Endothelial cell of umbilical vein (primary cell): ENCODE results near the gene DAAM1. TPM values are rescaled to one million over a fixed set of nuclear protein-coding genes. Genes with fewer than 3 reads are reported as not detected.

Source experiments
- BruUV-seq: library from RNA; stranded (reverse); fragments of 400-500 nt; replicated peaks from 2 replicates; lab custom pipeline; 2021; lab: Mats Ljungman, UMichigan
- CTCF ChIA-PET: fragments of 300-600, 350-600 bp; sonication (Branson Sonifier 250); formaldehyde crosslinking; loops from one replicate; lab custom pipeline; 2021; ENCODE audit warnings: antibody characterized with exemption, inconsistent platforms; lab: Charles Lee
- POLR2A ChIA-PET: fragments of 300-600, 350-600 bp; sonication (Branson Sonifier 250); formaldehyde crosslinking; loops from one replicate; lab custom pipeline; 2021; ENCODE audit warnings: antibody characterized with exemption, inconsistent platforms; lab: Charles Lee
- DNase-seq: peaks from one replicate; pipeline ENCODE4 v3.0.0-alpha.2; 2011; ENCODE audit warnings: low read depth, low spot score
- FAIRE-seq: peaks from 2 replicates; lab custom pipeline; 2011; peaks lifted over from hg19 to GRCh38; lab: Jason Lieb, UNC
- H2AFZ ChIP-seq: 2 replicates; pipeline ENCODE4 v1.6.0; 2012; ENCODE audit warnings: low read depth, low read length, control low read depth, inconsistent platforms
- H3K27ac ChIP-seq: 2 replicates; pipeline ENCODE4 v1.5.1; 2011; ENCODE audit warnings: low read depth, mild to moderate bottlenecking, control low read depth, low read length, moderate library complexity; ENCODE audit not compliant: insufficient read depth
- H3K27me3 ChIP-seq, 2 experiments: 2 replicates each; pipeline versions ENCODE4 v1.6.0 to v1.6.1; 2011; ENCODE audit warnings: low read length in 2 of 2, mixed read lengths in 1 of 2; ENCODE audit not compliant: control insufficient read depth in 2 of 2, insufficient read depth in 2 of 2
- H3K36me3 ChIP-seq, 2 experiments: 2 replicates in 1 of 2; 3 replicates in 1 of 2; pipeline ENCODE4 v1.5.1; 2011; ENCODE audit warnings: low read length in 2 of 2, mild to moderate bottlenecking in 1 of 2, moderate library complexity in 1 of 2; ENCODE audit not compliant: control insufficient read depth in 2 of 2, insufficient read depth in 2 of 2; ENCODE audit errors: extremely low read depth in 1 of 2
- H3K4me1 ChIP-seq: 3 replicates; pipeline ENCODE4 v1.5.1; 2011; ENCODE audit warnings: mild to moderate bottlenecking, low read length; ENCODE audit not compliant: control insufficient read depth, insufficient read depth; ENCODE audit errors: extremely low read depth
- H3K4me2 ChIP-seq: 2 replicates; pipeline ENCODE4 v1.6.1; 2011; ENCODE audit warnings: low read length, control low read depth, mixed read lengths; ENCODE audit not compliant: insufficient read depth
- H3K4me3 ChIP-seq, 3 experiments: fragments of 200-600 bp in 1 of 3; sonication (generic), shearing (Covaris generic) in 1 of 3; replicated peaks in 1 of 3; 2 replicates each; pipeline ENCODE4 v1.5.1; 2011 to 2016; ENCODE audit warnings: control low read depth in 3 of 3, low read length in 3 of 3, mild to moderate bottlenecking in 2 of 3, inconsistent platforms in 1 of 3, low read depth in 1 of 3, moderate library complexity in 1 of 3; ENCODE audit not compliant: insufficient read depth in 1 of 3
- H3K79me2 ChIP-seq: 2 replicates; pipeline ENCODE4 v1.6.0; 2012; ENCODE audit warnings: low read length, inconsistent platforms; ENCODE audit not compliant: control insufficient read depth, insufficient read depth
- H3K9ac ChIP-seq: replicated peaks from 2 replicates; pipeline ENCODE3; 2011; ENCODE audit warnings: low read length, control low read depth; ENCODE audit not compliant: insufficient read depth; ENCODE audit errors: extremely low read depth
- H3K9me1 ChIP-seq: replicated peaks from 3 replicates; pipeline ENCODE4 v1.6.0; 2011; ENCODE audit warnings: mild to moderate bottlenecking, low read length; ENCODE audit not compliant: control insufficient read depth, insufficient read depth; ENCODE audit errors: extremely low read depth
- H3K9me3 ChIP-seq: replicated peaks from 2 replicates; pipeline ENCODE4 v1.5.1; 2012; ENCODE audit warnings: low read length, inconsistent platforms; ENCODE audit not compliant: control insufficient read depth, insufficient read depth
- H4K20me1 ChIP-seq: replicated peaks from 2 replicates; pipeline ENCODE3; 2011; ENCODE audit warnings: mild to moderate bottlenecking, low read length; ENCODE audit not compliant: control insufficient read depth, insufficient read depth; ENCODE audit errors: extremely low read depth
- CTCF ChIP-seq, 2 donors: IDR thresholded peaks; 1 replicate in 1 of 2; 2 replicates in 1 of 2; pipeline ENCODE4 v1.5.1; 2011; ENCODE audit warnings: low read length in 2 of 2, mild to moderate bottlenecking in 2 of 2, moderate library complexity in 2 of 2, control low read depth in 1 of 2, inconsistent platforms in 1 of 2, low read depth in 1 of 2; ENCODE audit not compliant: insufficient read depth in 1 of 2; ENCODE audit errors: extremely low read depth in 1 of 2
- EZH2 ChIP-seq: IDR thresholded peaks from 2 replicates; pipeline ENCODE4 v1.6.1; 2012; ENCODE audit warnings: borderline replicate concordance, low read depth, mild to moderate bottlenecking, moderate library complexity, low read length, inconsistent platforms; ENCODE audit not compliant: severe bottlenecking
- FOS ChIP-seq: IDR thresholded peaks from 2 replicates; pipeline ENCODE4 v1.6.1; 2011; ENCODE audit warnings: mild to moderate bottlenecking, low read length, moderate library complexity, borderline replicate concordance; ENCODE audit not compliant: insufficient read depth
- GATA2 ChIP-seq: IDR thresholded peaks from 2 replicates; pipeline ENCODE4 v1.7.0; 2011; ENCODE audit warnings: low read depth, mild to moderate bottlenecking, moderate library complexity, mixed read lengths, low read length; ENCODE audit not compliant: insufficient read length, insufficient read depth
- JUN ChIP-seq: IDR thresholded peaks from 2 replicates; pipeline ENCODE4 v1.6.1; 2011; ENCODE audit warnings: borderline replicate concordance, low read depth; ENCODE audit not compliant: insufficient read length, insufficient read depth
- MAX ChIP-seq: IDR thresholded peaks from 2 replicates; pipeline ENCODE4 v1.6.1; 2011; ENCODE audit not compliant: insufficient read depth, insufficient read length
- MYC ChIP-seq: IDR thresholded peaks from one replicate; pipeline ENCODE4 v1.6.1; 2011; ENCODE audit warnings: mild to moderate bottlenecking, low read depth, low read length
- POLR2A ChIP-seq: IDR thresholded peaks from 2 replicates; pipeline ENCODE4 v1.6.1; 2012; ENCODE audit warnings: low read depth, mild to moderate bottlenecking, control low read depth, low read length
- POLR2AphosphoS5 ChIP-seq: IDR thresholded peaks from 2 replicates; pipeline ENCODE4 v1.6.1; 2012; ENCODE audit warnings: low read depth, mild to moderate bottlenecking, control low read depth, low read length, moderate library complexity; ENCODE audit not compliant: insufficient read depth
- dilution Hi-C: fragments of 300-500 bp; cut with MboI; formaldehyde crosslinking; loops from one replicate; pipeline ENCODE4 v1.15.0; 2019; ENCODE audit warnings: low sequenced_read_pairs; ENCODE audit not compliant: extremely low pct_ligation_motif_present
- intact Hi-C: fragments of 100-400 bp; cut with micrococcal nuclease; formaldehyde crosslinking; loops from one replicate; pipeline ENCODE4 v1.10.0; 2022
- polyA plus RNA-seq, 4 experiments: library from polyadenylated mRNA; depleted of rRNA in 3 of 4; stranded (reverse) in 3 of 4; unstranded in 1 of 4; fragments of >200 nt; gene quantifications; 2 replicates each; pipeline versions ENCODE4 v1.2.1 to v1.2.3, GENCODE V29; 2011 to 2012; ENCODE audit warnings: missing spikeins in 1 of 4
- total RNA-seq: library from RNA; stranded (reverse); gene quantifications from 2 replicates; pipeline ENCODE4 v1.2.3, GENCODE V29; 2021

The DAAM1 gene
- total and polyA plus RNA-seq, 2 donors (not counting 3 experiments of a cell fraction or from before 2014, with no cell fraction given): 10.2 to 25.3 TPM

GRCh38 chr14:59274991-59275391 is 86.5 kb downstream of the DAAM1 start:
- POLR2A ChIA-PET: no interaction called here

More at GRCh38 chr14:59274991-59275391, 86.5 kb downstream of the DAAM1 start:
- Histone ChIP-seq H2AFZ (no peak overlapping the region), H3K9me3 (no peaks in the 10 kb centered on the region), H3K4me3 (no peak overlapping the region), H3K36me3 (no peaks in the 10 kb centered on the region), H4K20me1 (no peaks in the 10 kb centered on the region), H3K9me1 (no peaks in the 10 kb centered on the region), H3K4me1 (peaks cover 43% of the 10 kb centered on the region), H3K4me2 (peak overlapping the region; percentile 53), H3K27me3 (no peaks in the 10 kb centered on the region), H3K27ac (peak overlapping the region; percentile 60), H3K9ac (no peak overlapping the region), H3K79me2 (no peaks in the 10 kb centered on the region)
- BruUV-seq: no TSS peak
- TF ChIP-seq JUN (no peak), GATA2 (no peak), POLR2A (no peak), EZH2 (no peak), FOS (no peak), MAX (no peak), POLR2AphosphoS5 (no peak), CTCF (IDR thresholded peaks at IDR 0.05; ENCODE audit: extremely low read depth in 1 of 2, insufficient read depth in 1 of 2, low read depth in 1 of 2, low read length in 2 of 2) (no peak), MYC (no peak)
- FAIRE-seq: peak; percentile 4
- CTCF ChIA-PET: no interaction called here
- intact Hi-C loops (loop anchor here (1.0 to 5.0 kb wide), 4 partner anchors 27 to 207 kb away; partner anchors contain the start of genes JKAMP and L3HYPDH), dilution Hi-C loops (no loop called here)
- no peak for DNase-seq
